Stomach smooth muscle (tissue), 2 donors: Measurements from ENCODE around the gene ADH4.
"Not testable (repeated sequence)": the region's sequence is repeated elsewhere in the genome, so short reads cannot be mapped to it uniquely, and the experiment has no call there.

Source experiments
- H3K27ac ChIP-seq: one replicate; pipeline ENCODE4 v1.7.0; 2013; ENCODE audit warnings: mild to moderate bottlenecking, low read length, inconsistent platforms
- H3K27me3 ChIP-seq, 2 donors: one replicate each; pipeline ENCODE4 v1.7.0; 2013; ENCODE audit warnings: low read length in 2 of 2; ENCODE audit not compliant: insufficient read depth in 2 of 2, control insufficient read depth in 1 of 2
- H3K36me3 ChIP-seq, 2 donors: one replicate each; pipeline ENCODE4 v1.7.0; 2013; ENCODE audit warnings: low read length in 2 of 2; ENCODE audit not compliant: control insufficient read depth in 2 of 2, insufficient read depth in 2 of 2
- H3K4me1 ChIP-seq: one replicate; pipeline ENCODE4 v1.7.0; 2013; ENCODE audit warnings: low read length; ENCODE audit not compliant: control insufficient read depth, insufficient read depth
- H3K4me3 ChIP-seq, 2 donors: one replicate each; pipeline ENCODE4 v1.7.0; 2013; ENCODE audit warnings: low read length in 2 of 2
- H3K9ac ChIP-seq, 2 donors: one replicate each; pipeline ENCODE4 v1.7.0; 2013; ENCODE audit warnings: low read length in 2 of 2, mild to moderate bottlenecking in 1 of 2
- H3K9me3 ChIP-seq, 2 donors: one replicate each; pipeline ENCODE4 v1.7.0; 2013; ENCODE audit warnings: low read length in 2 of 2; ENCODE audit not compliant: control insufficient read depth in 2 of 2
- donor health status: healthy.
- donor health status: Pancreatic carcinoma.

Gene ADH4

DNA sequence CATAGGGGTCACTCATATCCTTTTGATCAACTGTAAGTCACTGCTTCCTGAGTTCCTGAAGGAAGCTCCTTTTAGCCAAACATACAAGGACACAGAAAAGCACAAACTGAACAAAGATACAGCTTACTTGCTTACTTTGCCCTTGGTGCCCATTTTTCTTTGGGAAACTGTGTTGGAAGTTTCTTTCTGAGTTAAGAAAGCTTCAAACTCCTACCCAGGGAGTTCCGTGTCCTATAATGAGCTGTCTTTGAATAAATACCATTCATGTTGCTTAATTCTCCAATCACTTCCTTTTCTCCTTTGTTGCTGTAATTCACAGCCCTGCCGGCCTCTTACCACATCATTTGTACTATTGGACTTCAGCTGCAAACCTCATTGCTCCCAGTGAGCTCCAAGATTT, at the start of gene ADH4:
ADH4 (minus strand) TSS at position 228 of the 400 bp plus-strand sequence; CDS start at position 153, 75 bp downstream.
- H3K4me3 ChIP-seq: no peak within 1 kb of the TSS
- H3K36me3 ChIP-seq: no peaks in the 10 kb centered on the region
- no peak within 1 kb of the TSS for H3K9ac ChIP-seq
- H3K9me3 ChIP-seq: no peaks in the 10 kb centered on the region
- H3K4me1 ChIP-seq: no peaks in the 10 kb centered on the region
- H3K27ac ChIP-seq: no peak within 1 kb of the TSS
- no peaks in the 10 kb centered on the region for H3K27me3 ChIP-seq

DNA sequence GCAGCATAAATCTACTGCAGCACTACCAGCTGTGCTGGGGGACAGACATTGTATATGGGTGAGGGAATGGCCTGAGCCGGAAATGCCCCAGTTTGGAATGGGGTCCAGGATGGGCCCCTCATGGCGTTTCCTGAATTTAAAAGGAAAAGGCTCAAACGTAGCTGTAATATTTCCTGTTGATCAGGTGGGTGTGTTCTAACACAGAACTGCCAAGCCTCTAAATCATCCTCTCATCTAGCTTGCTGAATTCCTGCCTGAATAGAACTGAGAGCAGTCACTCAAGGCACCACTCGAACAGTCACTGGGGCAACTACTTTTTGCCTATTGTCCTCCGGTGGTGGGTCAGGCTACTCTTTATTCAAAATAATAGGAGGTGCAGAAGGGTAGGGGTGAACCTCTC, 46.2 kb upstream of the ADH4 start:
- Histone ChIP-seq H3K36me3 (no peaks in the 10 kb centered on the region), H3K9ac (no peak overlapping the region), H3K27ac (no peak overlapping the region), H3K9me3 (no peaks in the 10 kb centered on the region), H3K27me3 (no peaks in the 10 kb centered on the region), H3K4me1 (no peaks in the 10 kb centered on the region), H3K4me3 (no peak overlapping the region)

DNA sequence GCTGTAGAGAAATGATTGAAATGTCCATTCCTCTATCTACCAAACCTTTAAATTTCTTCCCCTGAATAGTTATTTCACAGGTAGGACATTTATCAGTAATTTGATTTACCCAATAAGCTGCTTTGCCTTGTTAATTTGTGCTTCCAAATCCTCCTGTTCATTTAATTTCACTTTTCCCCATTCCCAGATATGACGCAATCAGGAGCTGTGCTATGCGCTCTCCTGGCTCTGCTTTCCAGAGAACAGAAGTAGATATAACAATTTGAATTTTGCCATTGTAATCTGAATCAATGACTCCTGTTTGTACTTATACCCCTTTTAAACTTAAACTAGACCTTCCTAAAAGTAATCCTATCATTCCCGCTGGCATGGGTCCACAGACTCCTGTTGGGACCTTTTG, 45.8 kb upstream of the ADH4 start:
- not testable (repeated sequence) for H3K36me3 ChIP-seq, H3K27me3 ChIP-seq, H3K4me1 ChIP-seq, H3K27ac ChIP-seq, H3K9me3 ChIP-seq, H3K9ac ChIP-seq, H3K4me3 ChIP-seq

DNA sequence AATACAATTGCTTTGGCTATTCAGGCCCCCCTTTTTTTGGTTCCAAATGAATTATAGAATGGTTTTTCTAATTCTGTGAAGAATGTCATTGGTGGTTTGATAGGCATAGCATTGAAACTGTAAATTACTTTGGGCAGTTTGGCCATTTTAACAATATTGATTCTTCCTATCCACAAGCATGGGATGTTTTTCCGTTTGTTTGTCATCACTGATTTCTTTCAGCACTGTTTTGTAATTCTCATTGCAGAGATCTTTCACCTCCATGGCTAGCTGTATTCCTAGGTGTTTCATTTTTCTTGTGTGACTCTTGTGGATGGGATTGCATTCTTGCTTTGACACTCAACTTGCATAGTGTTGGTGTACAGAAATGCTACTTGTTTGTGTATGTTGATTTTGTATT, 41.9 kb upstream of the ADH4 start:
- H3K4me3 ChIP-seq: no peak overlapping the region
- no peaks in the 10 kb centered on the region for H3K9me3 ChIP-seq
- H3K36me3 ChIP-seq: no peaks in the 10 kb centered on the region
- no peaks in the 10 kb centered on the region for H3K4me1 ChIP-seq
- H3K27ac ChIP-seq: no peak overlapping the region
- no peak overlapping the region for H3K9ac ChIP-seq
- no peaks in the 10 kb centered on the region for H3K27me3 ChIP-seq

DNA sequence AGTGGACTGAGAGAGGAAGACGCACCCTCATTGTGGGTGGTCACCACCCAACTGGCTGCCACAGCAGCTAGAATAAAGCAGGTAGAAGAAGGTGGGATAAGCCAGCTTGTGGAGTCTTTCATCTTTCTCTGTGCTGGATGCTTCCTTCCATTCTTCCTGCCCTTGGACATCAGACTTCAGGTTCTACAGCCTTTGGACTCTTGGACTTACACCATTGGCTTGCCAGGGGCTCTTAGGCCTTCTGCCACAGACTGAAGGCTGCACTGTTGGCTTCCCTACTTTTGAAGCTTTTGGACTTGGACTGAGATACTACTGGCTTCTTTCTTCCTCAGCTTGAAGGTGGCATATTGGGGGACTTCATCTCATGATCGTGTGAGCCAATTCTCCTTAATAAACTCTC, 41.5 kb upstream of the ADH4 start:
- H3K9ac ChIP-seq: no peak overlapping the region
- no peak overlapping the region for H3K27ac ChIP-seq
- H3K27me3 ChIP-seq: no peaks in the 10 kb centered on the region
- H3K4me3 ChIP-seq: no peak overlapping the region
- H3K4me1 ChIP-seq: no peaks in the 10 kb centered on the region
- no peaks in the 10 kb centered on the region for H3K9me3 ChIP-seq
- no peaks in the 10 kb centered on the region for H3K36me3 ChIP-seq

DNA sequence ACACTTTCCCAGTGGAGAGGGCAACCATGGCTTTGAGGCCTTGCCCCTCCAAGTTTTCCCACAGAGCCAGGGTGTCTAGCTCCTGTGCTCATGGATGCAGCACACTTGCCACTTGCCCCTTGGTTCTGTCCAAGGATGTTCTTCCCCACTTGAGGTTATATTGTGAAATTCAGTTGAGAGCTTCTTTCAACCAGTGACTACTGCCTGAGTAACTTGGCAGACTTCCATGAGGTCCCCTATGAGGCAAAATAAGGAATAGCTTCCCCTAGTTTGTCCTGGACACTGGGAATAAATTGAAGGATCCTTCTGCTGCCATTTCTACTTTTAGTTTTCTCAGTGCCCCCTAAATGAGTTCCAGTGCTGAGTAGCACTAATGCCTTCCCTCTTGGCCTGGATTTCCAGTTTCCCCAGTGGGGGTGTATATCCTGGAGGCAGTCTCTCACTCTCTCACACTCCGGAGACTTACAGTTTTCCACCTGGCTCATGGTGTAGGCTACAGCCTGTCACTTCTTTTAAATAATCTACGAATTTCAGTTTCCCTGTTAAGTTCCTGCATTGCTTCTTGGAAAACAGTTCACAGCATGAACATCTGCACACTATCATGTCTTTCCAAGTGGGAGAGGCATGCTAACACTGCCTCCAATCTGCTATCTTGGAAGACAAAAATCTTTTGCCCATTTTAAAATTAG, 36.4 kb upstream of the ADH4 start:
- no peak overlapping the region for H3K9ac ChIP-seq
- H3K27ac ChIP-seq: peak overlapping the region; percentile 31

DNA sequence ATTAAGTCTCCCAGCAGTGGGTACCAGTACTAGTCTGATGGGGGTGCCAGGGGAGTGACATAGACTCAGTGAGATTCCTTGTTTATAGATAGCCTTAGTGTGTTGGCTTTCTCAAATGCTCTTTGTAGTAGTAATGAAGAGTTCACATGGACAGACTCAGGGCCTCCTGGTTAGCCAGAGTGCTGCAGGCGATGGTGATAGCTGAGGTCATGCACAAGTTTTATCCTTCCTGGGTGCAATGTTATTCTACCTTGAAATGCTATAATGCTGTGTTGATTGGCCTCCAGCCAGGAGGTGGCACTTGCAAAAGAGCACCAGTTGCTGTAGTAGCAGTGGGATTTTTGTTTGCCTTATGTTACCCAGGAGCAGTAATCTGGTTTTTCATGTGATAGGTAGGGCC, 35.5 kb upstream of the ADH4 start:
- Histone ChIP-seq H3K9ac (no peak overlapping the region), H3K27ac (no peak overlapping the region)

More for the DNA sequence above, 36.4 kb upstream of the ADH4 start:
- Histone ChIP-seq H3K4me3 (no peak overlapping the region), H3K9me3 (peaks cover 3 to 5% of the 10 kb centered on the region in 2 donors), H3K4me1 (peaks cover 9% of the 10 kb centered on the region), H3K36me3 (no peaks in the 10 kb centered on the region), H3K27me3 (no peaks in the 10 kb centered on the region)

DNA sequence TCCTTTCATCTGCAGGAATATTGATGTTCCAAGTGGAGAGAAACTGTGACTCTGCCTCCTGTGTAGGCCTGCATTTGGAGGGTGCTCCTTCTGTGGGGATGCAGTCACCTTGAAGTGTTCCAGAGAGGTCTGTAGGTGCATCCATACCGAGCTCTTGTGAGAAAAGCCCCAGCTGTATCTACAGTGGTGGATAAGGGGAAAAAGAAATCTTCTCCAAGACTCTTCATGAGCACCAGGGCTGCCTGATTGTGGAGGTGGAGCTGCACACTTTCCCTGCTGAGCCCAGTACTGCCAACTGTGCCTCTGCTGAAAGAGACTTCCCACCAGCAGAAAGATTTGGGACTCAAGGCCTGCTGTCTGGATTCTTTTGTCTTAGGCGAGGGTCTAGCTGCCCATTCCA, 35.1 kb upstream of the ADH4 start:
- H3K9me3 ChIP-seq: peaks cover 3 to 5% of the 10 kb centered on the region in 2 donors
- no peak overlapping the region for H3K27ac ChIP-seq
- no peaks in the 10 kb centered on the region for H3K36me3 ChIP-seq
- H3K4me1 ChIP-seq: peaks cover 9% of the 10 kb centered on the region
- no peak overlapping the region for H3K9ac ChIP-seq
- H3K27me3 ChIP-seq: no peaks in the 10 kb centered on the region
- H3K4me3 ChIP-seq: no peak overlapping the region

More for the DNA sequence above, 35.5 kb upstream of the ADH4 start:
- H3K4me1 ChIP-seq: peaks cover 9% of the 10 kb centered on the region
- peaks cover 3 to 5% of the 10 kb centered on the region in 2 donors for H3K9me3 ChIP-seq
- H3K4me3 ChIP-seq: no peak overlapping the region
- no peaks in the 10 kb centered on the region for H3K27me3 ChIP-seq
- no peaks in the 10 kb centered on the region for H3K36me3 ChIP-seq

DNA sequence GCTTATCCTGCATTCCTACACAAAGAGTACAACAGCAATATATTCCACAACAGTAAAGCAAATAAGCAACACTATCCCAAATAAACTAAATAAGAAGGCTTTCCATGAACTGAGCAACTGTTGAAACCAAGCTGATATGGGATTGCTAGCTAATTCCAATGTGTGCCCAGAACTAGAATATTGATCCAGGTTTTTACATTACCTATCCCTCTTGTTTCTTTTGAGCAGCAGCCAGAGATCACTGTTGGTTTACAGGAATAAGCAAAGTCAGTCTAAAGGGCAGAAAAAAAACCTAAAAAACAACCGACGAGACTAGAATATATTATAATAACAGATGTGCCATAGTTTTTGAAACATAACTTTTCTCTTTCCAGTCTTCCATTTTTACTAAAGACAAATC, 22.4 kb upstream of the ADH4 start:
- no peaks in the 10 kb centered on the region for H3K27me3 ChIP-seq
- H3K4me3 ChIP-seq: no peak overlapping the region
- no peaks in the 10 kb centered on the region for H3K9me3 ChIP-seq
- no peak overlapping the region for H3K27ac ChIP-seq
- no peak overlapping the region for H3K9ac ChIP-seq
- no peaks in the 10 kb centered on the region for H3K4me1 ChIP-seq
- no peaks in the 10 kb centered on the region for H3K36me3 ChIP-seq

DNA sequence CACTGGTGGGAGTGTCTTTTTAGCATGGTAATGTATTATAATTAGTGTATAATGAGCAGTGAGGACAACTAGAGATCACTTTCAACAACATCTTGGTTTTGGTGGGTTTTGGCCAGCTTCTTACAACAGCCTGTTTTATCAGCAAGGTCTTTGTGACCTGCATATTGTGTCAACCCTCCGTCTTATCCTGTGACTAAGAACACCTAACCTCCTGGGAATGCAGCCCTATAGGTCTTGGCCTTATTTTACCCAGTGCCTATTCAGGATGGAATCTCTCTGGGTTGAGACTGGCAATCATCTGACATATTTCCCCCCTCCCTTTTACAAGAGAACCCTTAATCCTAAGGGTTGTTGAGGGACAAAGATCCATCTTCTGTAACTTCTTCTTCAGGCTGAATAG, 21.9 kb upstream of the ADH4 start:
- H3K27ac ChIP-seq: no peak overlapping the region
- no peaks in the 10 kb centered on the region for H3K27me3 ChIP-seq
- no peak overlapping the region for H3K4me3 ChIP-seq
- H3K9ac ChIP-seq: no peak overlapping the region
- no peaks in the 10 kb centered on the region for H3K4me1 ChIP-seq
- H3K36me3 ChIP-seq: no peaks in the 10 kb centered on the region
- H3K9me3 ChIP-seq: no peaks in the 10 kb centered on the region

DNA sequence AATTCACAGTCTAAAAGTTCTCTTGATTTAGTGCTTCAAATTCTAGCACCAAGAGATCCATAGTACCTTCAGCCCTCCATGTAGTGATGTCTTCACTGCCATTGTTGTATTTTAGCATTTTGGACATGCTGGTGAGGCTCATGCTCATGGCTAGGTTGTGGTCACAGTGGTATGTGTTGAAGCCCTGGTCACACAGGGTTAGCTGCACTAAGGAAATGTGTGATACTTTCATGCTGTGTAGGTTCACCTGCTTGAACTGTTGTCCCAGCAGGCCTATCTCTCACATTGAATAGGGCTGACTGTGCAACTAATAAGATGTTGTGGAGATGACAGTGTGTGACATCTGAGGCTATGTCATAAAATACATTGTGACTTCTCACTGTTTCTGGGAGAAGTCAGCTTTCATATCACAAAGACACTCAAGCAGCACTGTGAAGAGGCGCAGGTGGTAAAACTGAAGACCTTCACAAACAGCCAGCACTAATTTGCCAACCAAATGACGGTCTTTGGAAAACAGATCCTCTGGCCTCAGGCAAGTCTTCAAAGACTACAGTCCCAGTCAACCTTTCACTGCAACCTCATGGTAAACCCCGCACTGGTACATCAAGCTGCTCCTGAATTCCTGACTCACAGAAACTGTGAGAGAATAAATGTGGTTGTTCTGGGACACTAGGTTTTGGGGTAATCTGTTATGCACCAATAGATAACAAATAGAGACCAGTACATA, 17.4 kb upstream of the ADH4 start:
- H3K9me3 ChIP-seq: no peaks in the 10 kb centered on the region
- H3K36me3 ChIP-seq: no peaks in the 10 kb centered on the region
- H3K4me1 ChIP-seq: no peaks in the 10 kb centered on the region
- no peak overlapping the region for H3K9ac ChIP-seq
- no peak overlapping the region for H3K4me3 ChIP-seq
- no peak overlapping the region for H3K27ac ChIP-seq
- no peaks in the 10 kb centered on the region for H3K27me3 ChIP-seq
